ENCODE measurements around the gene IGF2BP2. TPM values are rescaled to one million over a fixed set of nuclear protein-coding genes. Genes with fewer than 3 reads are reported as not detected.

The IGF2BP2 gene
- total RNA-seq, 1 experiment from 2014 or later: 50.6 TPM

- H3K27ac ChIP-seq: no peak overlapping the region
- H3K9me3 ChIP-seq (replicated peaks): no peaks in the 10 kb centered on the region
These were observed 200.7 kb downstream of the IGF2BP2 start for GRCh38 chr3:185623939-185624665.

GRCh38 chr3:185613016-185613415, 211.8 kb downstream of the IGF2BP2 start:
- Histone ChIP-seq H3K9me3 (replicated peaks) (no peaks in the 10 kb centered on the region), H3K4me3 (no peak overlapping the region), H3K36me3 (peaks cover 9% of the 10 kb centered on the region), H3K27me3 (no peaks in the 10 kb centered on the region), H3K27ac (no peak overlapping the region), H3K4me1 (no peaks in the 10 kb centered on the region)
- no peak for DNase-seq

More at GRCh38 chr3:185623939-185624665, 200.7 kb downstream of the IGF2BP2 start:
- DNase-seq: no peak
- no peaks in the 10 kb centered on the region for H3K27me3 ChIP-seq
- no peak overlapping the region for H3K4me3 ChIP-seq
- peaks cover 18% of the 10 kb centered on the region; the same call in 1 of the 2 replicates for H3K36me3 ChIP-seq
- H3K4me1 ChIP-seq: no peaks in the 10 kb centered on the region

GRCh38 chr3:185606196-185606595, 218.6 kb downstream of the IGF2BP2 start:
- Histone ChIP-seq H3K27me3 (no peaks in the 10 kb centered on the region), H3K4me3 (no peak overlapping the region), H3K9me3 (replicated peaks) (no peaks in the 10 kb centered on the region), H3K36me3 (peaks cover 17% of the 10 kb centered on the region), H3K4me1 (no peaks in the 10 kb centered on the region), H3K27ac (no peak overlapping the region)
- no peak for DNase-seq

GRCh38 chr3:185605566-185605965, 219.3 kb downstream of the IGF2BP2 start:
- Histone ChIP-seq H3K27ac (no peak overlapping the region), H3K27me3 (no peaks in the 10 kb centered on the region), H3K4me3 (no peak overlapping the region), H3K36me3 (peaks cover 19% of the 10 kb centered on the region), H3K4me1 (no peaks in the 10 kb centered on the region), H3K9me3 (replicated peaks) (no peaks in the 10 kb centered on the region)
- DNase-seq: no peak

- H3K27me3 ChIP-seq: no peaks in the 10 kb centered on the region
- no peak for DNase-seq
- H3K27ac ChIP-seq: no peak overlapping the region
- no peaks in the 10 kb centered on the region for H3K9me3 ChIP-seq (replicated peaks)
- H3K36me3 ChIP-seq: no peaks in the 10 kb centered on the region
- no peak overlapping the region for H3K4me3 ChIP-seq
- no peaks in the 10 kb centered on the region for H3K4me1 ChIP-seq
These were observed 229.3 kb downstream of the IGF2BP2 start for GRCh38 chr3:185595526-185595925.

GRCh38 chr3:185594073-185594472, 230.8 kb downstream of the IGF2BP2 start:
- DNase-seq: no peak
- no peak overlapping the region for H3K4me3 ChIP-seq
- H3K27ac ChIP-seq: no peak overlapping the region
- H3K4me1 ChIP-seq: no peaks in the 10 kb centered on the region
- no peaks in the 10 kb centered on the region for H3K36me3 ChIP-seq
- no peaks in the 10 kb centered on the region for H3K9me3 ChIP-seq (replicated peaks)
- H3K27me3 ChIP-seq: no peaks in the 10 kb centered on the region

Other genes with a start within 250 kb of the IGF2BP2 start
- 30.9 and 34.1 TPM in 2 replicates for gene SENP2, start 238.7 kb downstream of the IGF2BP2 start, total RNA-seq (2014; rRNA removed; shearing (Covaris generic))
- 304 and 358 TPM in 2 replicates for gene TRA2B, start 113.0 kb upstream of the IGF2BP2 start, total RNA-seq (2014; rRNA removed; shearing (Covaris generic))

Data from SJCRH30 (cell line).